Measurements from ENCODE around the gene SLC6A6.

DNA sequence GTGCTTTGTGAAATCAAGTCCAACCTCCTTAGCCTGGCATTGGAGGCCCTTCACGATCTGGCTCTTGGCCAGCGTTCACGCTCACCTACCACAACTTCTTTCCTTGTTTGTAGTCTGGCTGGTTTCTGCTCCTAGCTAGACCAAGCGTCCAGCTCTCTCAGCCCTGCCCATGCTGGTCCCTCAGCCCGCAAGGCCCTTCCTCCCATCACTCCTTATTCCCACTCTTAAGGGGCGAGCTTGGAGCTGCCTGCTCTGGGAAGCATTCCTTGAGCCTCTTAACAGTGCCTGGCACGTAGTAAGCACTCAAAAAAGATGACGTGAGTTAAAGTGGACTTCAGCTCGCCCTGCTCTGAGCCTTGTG lies 8.7 kb downstream of the SLC6A6 start:
- no peak for TF ChIP-seq POLR2A (IDR thresholded peaks at IDR 0.05)
- TF ChIP-seq, protein P1, sequence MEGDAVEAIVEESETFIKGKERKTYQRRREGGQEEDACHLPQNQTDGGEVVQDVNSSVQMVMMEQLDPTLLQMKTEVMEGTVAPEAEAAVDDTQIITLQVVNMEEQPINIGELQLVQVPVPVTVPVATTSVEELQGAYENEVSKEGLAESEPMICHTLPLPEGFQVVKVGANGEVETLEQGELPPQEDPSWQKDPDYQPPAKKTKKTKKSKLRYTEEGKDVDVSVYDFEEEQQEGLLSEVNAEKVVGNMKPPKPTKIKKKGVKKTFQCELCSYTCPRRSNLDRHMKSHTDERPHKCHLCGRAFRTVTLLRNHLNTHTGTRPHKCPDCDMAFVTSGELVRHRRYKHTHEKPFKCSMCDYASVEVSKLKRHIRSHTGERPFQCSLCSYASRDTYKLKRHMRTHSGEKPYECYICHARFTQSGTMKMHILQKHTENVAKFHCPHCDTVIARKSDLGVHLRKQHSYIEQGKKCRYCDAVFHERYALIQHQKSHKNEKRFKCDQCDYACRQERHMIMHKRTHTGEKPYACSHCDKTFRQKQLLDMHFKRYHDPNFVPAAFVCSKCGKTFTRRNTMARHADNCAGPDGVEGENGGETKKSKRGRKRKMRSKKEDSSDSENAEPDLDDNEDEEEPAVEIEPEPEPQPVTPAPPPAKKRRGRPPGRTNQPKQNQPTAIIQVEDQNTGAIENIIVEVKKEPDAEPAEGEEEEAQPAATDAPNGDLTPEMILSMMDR (IDR thresholded peaks at IDR 0.05): no peak
